ENCODE data around the gene MUC5AC.
"Not testable (repeated sequence)": the region's sequence is repeated elsewhere in the genome, so short reads cannot be mapped to it uniquely, and the experiment has no call there.

MUC5AC gene

GRCh38 chr11:1241706-1242105 is 84.0 kb downstream of the MUC5AC start:
- Histone ChIP-seq H3K27me3 (ENCODE audit: control insufficient read depth in 1 of 2, insufficient read depth in 2 of 2, low read length in 2 of 2) (no peaks in the 10 kb centered on the region), H3K9ac (ENCODE audit: low read depth in 1 of 2, low read length in 2 of 2) (no peak overlapping the region), H3K4me3 (ENCODE audit: low read depth in 1 of 2, low read length in 2 of 2) (no peak overlapping the region), H3K9me3 (ENCODE audit: control insufficient read depth in 1 of 2, low read length in 2 of 2) (no peaks in the 10 kb centered on the region), H3K36me3 (ENCODE audit: control insufficient read depth in 1 of 2, insufficient read depth in 2 of 2, low read length in 2 of 2) (no peaks in the 10 kb centered on the region), H3K27ac (ENCODE audit: low read depth, low read length) (no peak overlapping the region), H3K4me1 (ENCODE audit: control insufficient read depth in 1 of 2, insufficient read depth in 2 of 2, low read length in 2 of 2) (no peaks in the 10 kb centered on the region)

GRCh38 chr11:1242289-1242688 is 84.5 kb downstream of the MUC5AC start:
- H3K9me3 ChIP-seq (ENCODE audit: control insufficient read depth in 1 of 2, low read length in 2 of 2): no peaks in the 10 kb centered on the region
- no peak overlapping the region for H3K4me3 ChIP-seq (ENCODE audit: low read depth in 1 of 2, low read length in 2 of 2)
- H3K9ac ChIP-seq (ENCODE audit: low read depth in 1 of 2, low read length in 2 of 2): no peak overlapping the region
- no peak overlapping the region for H3K27ac ChIP-seq (ENCODE audit: low read depth, low read length)
- H3K27me3 ChIP-seq (ENCODE audit: control insufficient read depth in 1 of 2, insufficient read depth in 2 of 2, low read length in 2 of 2): no peaks in the 10 kb centered on the region
- no peaks in the 10 kb centered on the region for H3K36me3 ChIP-seq (ENCODE audit: control insufficient read depth in 1 of 2, insufficient read depth in 2 of 2, low read length in 2 of 2)
- no peaks in the 10 kb centered on the region for H3K4me1 ChIP-seq (ENCODE audit: control insufficient read depth in 1 of 2, insufficient read depth in 2 of 2, low read length in 2 of 2)

GRCh38 chr11:1242751-1243150 is 85.0 kb downstream of the MUC5AC start:
- H3K27ac ChIP-seq (ENCODE audit: low read depth, low read length); H3K9me3 ChIP-seq (ENCODE audit: control insufficient read depth in 1 of 2, low read length in 2 of 2); H3K36me3 ChIP-seq (ENCODE audit: control insufficient read depth in 1 of 2, insufficient read depth in 2 of 2, low read length in 2 of 2); H3K9ac ChIP-seq (ENCODE audit: low read depth in 1 of 2, low read length in 2 of 2); H3K27me3 ChIP-seq (ENCODE audit: control insufficient read depth in 1 of 2, insufficient read depth in 2 of 2, low read length in 2 of 2); H3K4me3 ChIP-seq (ENCODE audit: low read depth in 1 of 2, low read length in 2 of 2); H3K4me1 ChIP-seq (ENCODE audit: control insufficient read depth in 1 of 2, insufficient read depth in 2 of 2, low read length in 2 of 2): not testable (repeated sequence)

- not testable (repeated sequence) for H3K36me3 ChIP-seq (ENCODE audit: control insufficient read depth in 1 of 2, insufficient read depth in 2 of 2, low read length in 2 of 2); H3K9me3 ChIP-seq (ENCODE audit: control insufficient read depth in 1 of 2, low read length in 2 of 2); H3K27ac ChIP-seq (ENCODE audit: low read depth, low read length); H3K4me3 ChIP-seq (ENCODE audit: low read depth in 1 of 2, low read length in 2 of 2); H3K9ac ChIP-seq (ENCODE audit: low read depth in 1 of 2, low read length in 2 of 2); H3K27me3 ChIP-seq (ENCODE audit: control insufficient read depth in 1 of 2, insufficient read depth in 2 of 2, low read length in 2 of 2); H3K4me1 ChIP-seq (ENCODE audit: control insufficient read depth in 1 of 2, insufficient read depth in 2 of 2, low read length in 2 of 2)
Measured at GRCh38 chr11:1243521-1243920, 85.8 kb downstream of the MUC5AC start.

DNA sequence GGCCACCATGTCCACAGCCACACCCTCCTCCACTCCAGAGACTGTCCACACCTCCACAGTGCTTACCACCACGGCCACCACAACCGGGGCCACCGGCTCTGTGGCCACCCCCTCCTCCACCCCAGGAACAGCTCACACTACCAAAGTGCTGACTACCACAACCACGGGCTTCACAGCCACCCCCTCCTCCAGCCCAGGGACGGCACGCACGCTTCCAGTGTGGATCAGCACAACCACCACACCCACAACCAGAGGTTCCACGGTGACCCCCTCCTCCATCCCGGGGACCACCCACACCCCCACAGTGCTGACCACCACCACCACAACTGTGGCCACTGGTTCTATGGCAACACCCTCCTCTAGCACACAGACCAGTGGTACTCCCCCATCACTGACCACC is 86.8 kb downstream of the MUC5AC start:
- not testable (repeated sequence) for H3K9ac ChIP-seq (ENCODE audit: low read depth in 1 of 2, low read length in 2 of 2); H3K36me3 ChIP-seq (ENCODE audit: control insufficient read depth in 1 of 2, insufficient read depth in 2 of 2, low read length in 2 of 2); H3K9me3 ChIP-seq (ENCODE audit: control insufficient read depth in 1 of 2, low read length in 2 of 2); H3K27me3 ChIP-seq (ENCODE audit: control insufficient read depth in 1 of 2, insufficient read depth in 2 of 2, low read length in 2 of 2); H3K27ac ChIP-seq (ENCODE audit: low read depth, low read length); H3K4me3 ChIP-seq (ENCODE audit: low read depth in 1 of 2, low read length in 2 of 2); H3K4me1 ChIP-seq (ENCODE audit: control insufficient read depth in 1 of 2, insufficient read depth in 2 of 2, low read length in 2 of 2)

- H3K9ac ChIP-seq (ENCODE audit: low read depth in 1 of 2, low read length in 2 of 2); H3K4me3 ChIP-seq (ENCODE audit: low read depth in 1 of 2, low read length in 2 of 2); H3K4me1 ChIP-seq (ENCODE audit: control insufficient read depth in 1 of 2, insufficient read depth in 2 of 2, low read length in 2 of 2); H3K9me3 ChIP-seq (ENCODE audit: control insufficient read depth in 1 of 2, low read length in 2 of 2); H3K36me3 ChIP-seq (ENCODE audit: control insufficient read depth in 1 of 2, insufficient read depth in 2 of 2, low read length in 2 of 2); H3K27ac ChIP-seq (ENCODE audit: low read depth, low read length); H3K27me3 ChIP-seq (ENCODE audit: control insufficient read depth in 1 of 2, insufficient read depth in 2 of 2, low read length in 2 of 2): not testable (repeated sequence)
Measured at GRCh38 chr11:1245717-1246116, 88.0 kb downstream of the MUC5AC start.

- not testable (repeated sequence) for H3K27ac ChIP-seq (ENCODE audit: low read depth, low read length); H3K9me3 ChIP-seq (ENCODE audit: control insufficient read depth in 1 of 2, low read length in 2 of 2); H3K4me1 ChIP-seq (ENCODE audit: control insufficient read depth in 1 of 2, insufficient read depth in 2 of 2, low read length in 2 of 2); H3K27me3 ChIP-seq (ENCODE audit: control insufficient read depth in 1 of 2, insufficient read depth in 2 of 2, low read length in 2 of 2); H3K4me3 ChIP-seq (ENCODE audit: low read depth in 1 of 2, low read length in 2 of 2); H3K36me3 ChIP-seq (ENCODE audit: control insufficient read depth in 1 of 2, insufficient read depth in 2 of 2, low read length in 2 of 2); H3K9ac ChIP-seq (ENCODE audit: low read depth in 1 of 2, low read length in 2 of 2)
Measured at GRCh38 chr11:1246301-1246700, 88.5 kb downstream of the MUC5AC start.

GRCh38 chr11:1247026-1247425 is 89.3 kb downstream of the MUC5AC start:
- H3K9ac ChIP-seq (ENCODE audit: low read depth in 1 of 2, low read length in 2 of 2); H3K27ac ChIP-seq (ENCODE audit: low read depth, low read length); H3K36me3 ChIP-seq (ENCODE audit: control insufficient read depth in 1 of 2, insufficient read depth in 2 of 2, low read length in 2 of 2); H3K4me1 ChIP-seq (ENCODE audit: control insufficient read depth in 1 of 2, insufficient read depth in 2 of 2, low read length in 2 of 2); H3K9me3 ChIP-seq (ENCODE audit: control insufficient read depth in 1 of 2, low read length in 2 of 2); H3K4me3 ChIP-seq (ENCODE audit: low read depth in 1 of 2, low read length in 2 of 2); H3K27me3 ChIP-seq (ENCODE audit: control insufficient read depth in 1 of 2, insufficient read depth in 2 of 2, low read length in 2 of 2): not testable (repeated sequence)

DNA sequence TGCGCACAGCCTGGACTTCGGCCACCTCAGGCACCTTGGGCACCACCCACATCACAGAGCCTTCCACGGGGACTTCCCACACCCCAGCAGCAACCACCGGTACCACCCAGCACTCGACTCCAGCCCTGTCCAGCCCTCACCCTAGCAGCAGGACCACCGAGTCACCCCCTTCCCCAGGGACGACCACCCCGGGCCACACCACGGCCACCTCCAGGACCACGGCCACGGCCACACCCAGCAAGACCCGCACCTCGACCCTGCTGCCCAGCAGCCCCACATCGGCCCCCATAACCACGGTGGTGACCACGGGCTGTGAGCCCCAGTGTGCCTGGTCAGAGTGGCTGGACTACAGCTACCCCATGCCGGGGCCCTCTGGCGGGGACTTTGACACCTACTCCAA is 91.2 kb downstream of the MUC5AC start:
- H3K4me1 ChIP-seq (ENCODE audit: control insufficient read depth in 1 of 2, insufficient read depth in 2 of 2, low read length in 2 of 2); H3K9me3 ChIP-seq (ENCODE audit: control insufficient read depth in 1 of 2, low read length in 2 of 2); H3K9ac ChIP-seq (ENCODE audit: low read depth in 1 of 2, low read length in 2 of 2); H3K27ac ChIP-seq (ENCODE audit: low read depth, low read length); H3K36me3 ChIP-seq (ENCODE audit: control insufficient read depth in 1 of 2, insufficient read depth in 2 of 2, low read length in 2 of 2); H3K27me3 ChIP-seq (ENCODE audit: control insufficient read depth in 1 of 2, insufficient read depth in 2 of 2, low read length in 2 of 2); H3K4me3 ChIP-seq (ENCODE audit: low read depth in 1 of 2, low read length in 2 of 2): not testable (repeated sequence)

DNA sequence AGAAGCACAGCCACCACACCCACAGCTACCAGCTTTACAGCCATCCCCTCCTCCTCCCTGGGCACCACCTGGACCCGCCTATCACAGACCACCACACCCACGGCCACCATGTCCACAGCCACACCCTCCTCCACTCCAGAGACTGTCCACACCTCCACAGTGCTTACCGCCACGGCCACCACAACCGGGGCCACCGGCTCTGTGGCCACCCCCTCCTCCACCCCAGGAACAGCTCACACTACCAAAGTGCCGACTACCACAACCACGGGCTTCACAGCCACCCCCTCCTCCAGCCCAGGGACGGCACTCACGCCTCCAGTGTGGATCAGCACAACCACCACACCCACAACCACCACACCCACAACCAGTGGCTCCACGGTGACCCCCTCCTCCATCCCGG is 92.7 kb downstream of the MUC5AC start:
- not testable (repeated sequence) for H3K9me3 ChIP-seq (ENCODE audit: control insufficient read depth in 1 of 2, low read length in 2 of 2); H3K27ac ChIP-seq (ENCODE audit: low read depth, low read length); H3K4me1 ChIP-seq (ENCODE audit: control insufficient read depth in 1 of 2, insufficient read depth in 2 of 2, low read length in 2 of 2); H3K4me3 ChIP-seq (ENCODE audit: low read depth in 1 of 2, low read length in 2 of 2); H3K36me3 ChIP-seq (ENCODE audit: control insufficient read depth in 1 of 2, insufficient read depth in 2 of 2, low read length in 2 of 2); H3K27me3 ChIP-seq (ENCODE audit: control insufficient read depth in 1 of 2, insufficient read depth in 2 of 2, low read length in 2 of 2); H3K9ac ChIP-seq (ENCODE audit: low read depth in 1 of 2, low read length in 2 of 2)
